AG09309 (cell line): ENCODE results near the gene FBXL15.
A peak's percentile ranks its signal among the peaks of the same experiment; 100 is the strongest.

Experiments
- DNase-seq: peaks from one replicate; pipeline ENCODE4 v3.0.0-alpha.2; 2010; ENCODE audit warnings: low read depth
- H3K4me3 ChIP-seq: 2 replicates; pipeline ENCODE4 v1.5.1; 2011; ENCODE audit warnings: mild to moderate bottlenecking, low read depth, low read length, moderate library complexity; ENCODE audit not compliant: control insufficient read depth
- CTCF ChIP-seq: IDR thresholded peaks from 2 replicates; pipeline ENCODE4 v1.5.1; 2011; ENCODE audit warnings: mild to moderate bottlenecking, low read depth, low read length, inconsistent platforms; ENCODE audit not compliant: insufficient read depth, control insufficient read depth; ENCODE audit errors: missing control alignments

FBXL15 gene

DNA sequence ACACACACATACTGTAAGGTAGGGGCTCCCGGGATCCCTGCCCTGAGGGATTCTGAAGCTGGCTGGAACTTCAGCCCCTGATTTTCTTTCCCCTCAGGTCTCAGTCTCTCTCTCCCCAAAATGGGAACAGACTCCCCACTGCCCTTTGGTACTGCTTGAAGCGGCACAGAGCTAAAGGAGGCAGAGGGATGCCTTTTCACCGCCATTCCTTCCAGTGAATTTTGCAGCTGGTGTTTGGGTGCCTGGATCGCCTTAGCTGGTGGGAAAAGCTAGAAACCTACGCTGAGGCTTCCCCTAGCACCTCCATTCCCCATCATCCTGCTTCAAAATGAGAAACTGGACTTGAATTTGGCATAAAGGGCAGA, 14.5 kb downstream of the FBXL15 start:
- no peak overlapping the region for H3K4me3 ChIP-seq
- no peak for TF ChIP-seq CTCF
- DNase-seq = no peak

DNA sequence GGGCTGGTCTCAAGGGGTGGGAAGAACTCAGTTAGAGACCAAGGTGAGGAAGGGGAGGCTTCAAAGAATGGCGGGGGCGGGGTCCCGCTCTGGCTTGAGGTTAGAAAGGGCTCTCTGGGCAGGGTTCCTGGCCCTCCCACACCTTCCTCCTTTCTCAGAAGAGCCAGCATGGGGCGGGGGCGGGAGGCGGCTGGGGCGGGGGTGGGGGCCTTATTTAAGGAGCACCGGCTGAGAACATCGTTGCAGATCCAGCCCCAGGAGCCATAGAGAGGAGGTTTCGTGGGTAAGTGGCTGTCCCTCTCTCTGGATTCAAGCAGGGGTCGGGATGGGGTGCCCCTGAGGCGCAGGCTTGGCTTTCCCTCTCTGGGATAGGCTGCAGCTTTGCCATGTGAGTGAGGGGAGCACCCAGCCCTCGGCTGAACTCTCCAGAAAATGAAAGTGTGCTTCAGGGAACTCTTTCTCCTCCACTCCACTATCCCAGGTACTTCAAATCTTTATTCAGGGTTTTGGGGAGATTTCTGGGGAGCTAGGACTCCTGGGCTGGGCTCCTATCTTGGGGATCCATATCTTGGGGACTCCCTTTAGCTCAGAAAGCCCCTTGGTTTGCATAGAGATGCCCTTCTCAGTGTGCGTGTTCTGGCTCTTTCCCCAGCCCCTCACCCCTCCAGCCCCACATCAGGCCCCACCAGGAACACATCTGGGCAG, 15.0 kb downstream of the FBXL15 start:
- H3K4me3 ChIP-seq = peak overlapping the region; percentile 6; the same call in 1 of the 2 replicates
- DNase-seq = no peak
- no peak for TF ChIP-seq CTCF

DNA sequence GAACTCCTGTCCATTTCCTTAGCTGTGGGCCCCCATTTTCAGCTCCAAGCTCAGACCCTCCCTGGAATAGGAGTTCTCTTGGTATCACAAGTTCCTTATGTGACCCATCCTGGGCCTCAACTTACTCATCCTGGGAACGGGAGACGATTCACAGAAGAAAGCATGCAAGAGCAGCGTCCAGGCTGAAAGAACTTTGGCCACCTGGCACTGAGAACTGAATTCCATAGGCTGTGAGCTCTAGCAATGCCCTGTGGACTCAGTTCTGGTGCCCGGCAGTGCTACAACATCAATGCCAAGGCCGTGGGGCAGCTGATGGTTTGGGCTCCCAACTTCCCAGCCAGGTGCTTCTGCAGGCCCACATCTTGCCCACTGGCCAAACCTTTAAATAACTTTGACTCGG, 15.7 kb downstream of the FBXL15 start:
- H3K4me3 ChIP-seq = no peak overlapping the region
- no peak for TF ChIP-seq CTCF
- no peak for DNase-seq

- no peak for DNase-seq
- H3K4me3 ChIP-seq = no peak overlapping the region
- no peak for TF ChIP-seq CTCF
These were observed 16.9 kb downstream of the FBXL15 start for GRCh38 chr10:102437515-102437914.

DNA sequence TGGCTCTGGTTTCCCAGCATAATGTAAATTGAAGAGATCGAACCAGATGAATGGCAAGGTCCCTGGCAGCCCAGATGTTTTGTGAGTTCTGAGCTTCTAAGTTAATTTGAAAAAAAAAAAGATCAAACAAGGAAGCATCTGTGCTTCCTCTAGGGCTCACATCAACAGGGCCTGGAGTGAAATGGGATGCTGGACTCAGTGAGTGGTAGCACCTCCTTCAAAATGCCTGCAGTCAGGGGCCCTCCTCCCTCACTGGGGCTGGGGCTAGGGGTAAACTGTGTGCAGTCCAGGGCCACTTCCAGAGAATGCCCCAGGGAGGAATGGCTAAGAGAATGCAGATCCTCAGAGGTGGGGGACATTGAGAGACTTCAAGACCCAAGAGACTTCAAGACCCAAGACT, 17.7 kb downstream of the FBXL15 start:
- no peak overlapping the region for H3K4me3 ChIP-seq
- no peak for TF ChIP-seq CTCF
- DNase-seq = no peak

DNA sequence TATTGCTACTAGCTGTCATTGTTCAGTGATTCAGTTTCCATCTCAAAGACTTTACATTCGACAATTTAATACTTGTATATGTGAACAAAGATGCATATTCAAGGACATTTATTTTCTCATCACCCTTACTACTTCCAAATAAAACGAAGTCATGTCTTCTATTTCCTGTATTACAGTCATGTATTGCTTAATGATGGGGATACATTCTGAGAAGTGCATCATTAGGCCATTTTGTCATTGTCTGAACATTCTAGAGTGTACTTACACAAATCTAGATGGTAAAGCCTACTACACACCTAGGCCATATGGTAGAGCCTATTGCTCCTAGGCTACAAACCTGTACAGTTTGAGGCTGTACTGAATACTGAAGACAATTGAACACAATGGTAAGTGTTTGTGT, 24.2 kb downstream of the FBXL15 start:
- no peak overlapping the region for H3K4me3 ChIP-seq
- no peak for TF ChIP-seq CTCF
- no peak for DNase-seq
